Astrocyte of the spinal cord (primary cell): Measurements from ENCODE around the gene PSD2.

Experiments
- DNase-seq: peaks from one replicate; pipeline ENCODE4 v3.0.0; 2011; ENCODE audit warnings: low read depth, low spot score
- H3K4me3 ChIP-seq: 2 replicates; pipeline ENCODE4 v1.5.1; 2011; ENCODE audit warnings: low read depth, mild to moderate bottlenecking, low read length, moderate library complexity
- CTCF ChIP-seq: IDR thresholded peaks from 2 replicates; pipeline ENCODE4 v1.5.1; 2012; ENCODE audit warnings: low read depth, mild to moderate bottlenecking, low read length, inconsistent platforms
- in situ Hi-C: cut with HindIII; loops from 2 replicates; pipeline ENCODE4 v1.10.0; 2017; ENCODE audit warnings: low sequenced_read_pairs

PSD2 gene

DNA sequence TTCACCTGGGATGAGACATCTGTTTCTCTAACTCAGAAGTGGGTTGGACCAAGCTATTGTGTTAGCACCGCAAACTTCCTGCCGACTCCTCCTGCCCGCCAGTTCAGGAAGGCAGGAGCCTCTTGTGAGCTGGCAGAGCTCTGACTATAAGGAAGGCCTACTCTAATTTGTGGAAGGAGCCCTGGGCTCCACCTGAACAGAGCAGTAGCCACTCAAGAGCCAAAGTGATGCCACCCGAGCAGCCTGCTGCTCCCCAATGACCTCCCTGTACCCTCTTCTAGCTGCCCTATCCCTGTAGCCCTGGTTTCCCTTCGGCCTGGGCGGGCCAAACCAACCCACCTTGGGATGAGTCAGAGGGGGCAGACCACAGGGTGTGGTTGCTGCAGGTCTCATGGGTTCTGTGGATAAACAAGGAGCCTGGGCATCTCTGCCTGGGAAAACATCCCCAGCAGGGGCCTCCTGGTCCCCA lies 81.6 kb downstream of the PSD2 start:
- H3K4me3 ChIP-seq: no peak overlapping the region
- in situ Hi-C loops: no loop called here
- no peak for TF ChIP-seq CTCF
- no peak for DNase-seq

GRCh38 chr5:139878093-139878492 lies 82.5 kb downstream of the PSD2 start:
- TF ChIP-seq CTCF: no peak
- in situ Hi-C loops: no loop called here
- no peak for DNase-seq
- H3K4me3 ChIP-seq: no peak overlapping the region

DNA sequence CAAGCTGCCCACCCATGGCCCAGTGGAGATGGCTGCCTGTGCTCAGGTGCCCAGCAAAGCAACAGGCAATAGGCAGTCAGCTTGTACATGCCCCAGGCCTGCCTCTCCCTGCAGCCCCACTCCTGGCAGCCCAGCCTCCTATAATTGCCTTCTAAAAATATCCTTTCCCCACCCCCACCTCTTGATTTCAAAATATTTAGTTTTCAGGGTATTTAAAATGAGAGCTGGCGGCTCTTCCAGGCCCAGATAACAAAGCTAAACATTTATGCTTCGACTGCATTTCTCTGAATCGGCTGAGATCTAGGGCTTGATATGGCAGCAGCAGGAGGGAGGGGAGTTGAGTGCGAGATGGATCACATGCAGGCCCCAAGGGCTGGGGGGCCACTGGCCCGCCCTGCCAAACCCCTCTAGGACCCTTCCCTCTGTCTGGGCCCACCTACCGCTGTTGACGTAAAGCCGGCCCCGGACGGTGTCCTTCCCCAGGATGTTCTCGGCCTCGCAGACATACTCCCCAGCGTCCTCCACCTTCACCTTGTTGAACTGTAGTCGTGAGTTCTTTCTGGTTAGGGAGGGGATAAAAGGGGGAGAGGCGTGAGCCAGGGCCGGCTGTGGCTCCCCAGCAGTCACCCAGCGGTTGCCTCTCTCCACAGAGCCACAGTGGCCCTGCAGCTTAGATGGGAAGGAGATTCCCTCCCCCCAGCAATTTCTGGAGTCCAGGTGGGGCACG lies 85.0 kb downstream of the PSD2 start:
- in situ Hi-C loops: no loop called here
- no peak overlapping the region for H3K4me3 ChIP-seq
- no peak for TF ChIP-seq CTCF
- no peak for DNase-seq

GRCh38 chr5:139881143-139881733 lies 85.6 kb downstream of the PSD2 start:
- no peak for TF ChIP-seq CTCF
- no peak for DNase-seq
- in situ Hi-C loops: no loop called here
- H3K4me3 ChIP-seq: no peak overlapping the region

DNA sequence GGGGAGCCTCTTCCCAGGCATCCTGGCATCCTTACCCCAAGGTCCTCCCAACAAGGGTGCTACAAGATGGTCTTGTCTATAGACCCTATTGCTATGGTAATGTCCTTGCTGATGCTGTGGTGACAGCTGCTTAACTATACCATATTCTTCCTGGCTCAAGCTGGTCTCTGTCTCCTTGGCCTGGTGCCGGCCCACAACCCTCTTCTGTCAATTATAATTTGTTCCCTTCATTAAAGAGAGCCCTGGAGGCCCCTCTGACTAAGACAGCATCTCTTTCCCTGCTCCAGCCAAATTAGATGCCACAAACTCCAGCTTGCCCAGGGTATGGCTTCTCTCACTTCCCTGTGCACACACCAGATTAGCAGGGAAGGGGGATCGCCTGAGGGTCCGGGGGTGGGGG lies 86.7 kb downstream of the PSD2 start:
- no peak overlapping the region for H3K4me3 ChIP-seq
- in situ Hi-C loops: no loop called here
- TF ChIP-seq CTCF: no peak
- DNase-seq: no peak

DNA sequence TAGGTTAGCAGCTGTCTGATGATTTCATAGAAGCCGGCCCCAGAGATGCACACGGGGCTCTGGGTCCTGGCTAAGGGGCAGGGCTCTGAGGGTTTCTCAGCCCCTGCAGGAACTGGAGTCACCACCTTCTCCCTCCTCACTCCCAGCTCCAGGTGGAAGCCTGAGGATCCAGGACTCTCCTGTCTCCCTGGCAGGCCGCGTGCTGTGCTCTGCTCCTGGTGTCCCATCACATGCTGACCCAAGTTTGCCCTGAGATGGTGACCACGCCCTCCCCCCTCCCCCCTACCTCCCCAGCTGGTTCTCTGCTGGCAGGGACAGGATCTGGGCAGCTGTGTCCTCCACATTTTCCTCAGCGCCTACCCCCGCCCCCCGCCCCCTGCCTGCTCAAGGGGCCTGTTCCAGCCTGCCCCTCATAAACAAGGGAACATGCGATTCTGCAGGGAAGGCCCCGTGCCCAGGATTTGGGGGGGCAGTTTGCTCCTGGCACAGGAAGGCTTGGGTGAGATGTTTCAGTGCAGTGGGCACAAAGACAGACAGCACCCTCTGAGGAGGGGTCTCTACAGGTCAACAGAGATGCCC lies 87.4 kb downstream of the PSD2 start:
- DNase-seq: no peak
- no peak for TF ChIP-seq CTCF
- H3K4me3 ChIP-seq: no peak overlapping the region
- in situ Hi-C loops: no loop called here
